Measurements from ENCODE around the gene FABP3. TPM values are rescaled to one million over a fixed set of nuclear protein-coding genes. Genes with fewer than 3 reads are reported as not detected.
"Not testable (repeated sequence)": the region's sequence is repeated elsewhere in the genome, so short reads cannot be mapped to it uniquely, and the experiment has no call there.

FABP3 gene
- total RNA-seq, 1 experiment from 2014 or later: 0.40 TPM

GRCh38 chr1:31389616-31390015, 16.7 kb upstream of the FABP3 start:
- CTCF ChIA-PET: interaction anchor here (1.4 kb wide), 1 partner anchor 159 kb away, joined by 3 read pairs; no protein-coding TSS in a partner anchor
- intact Hi-C loops (cut with micrococcal nuclease): no loop called here
- DNase-seq (no peak), ATAC-seq (no peak)
- Histone ChIP-seq H3K36me3 (ENCODE audit: low read depth, low read length) (no peaks in the 10 kb centered on the region), H3K9me2 (replicated peaks; ENCODE audit: low read length) (no peaks in the 10 kb centered on the region), H2AFZ (ENCODE audit: low read length) (no peak overlapping the region), H3K79me2 (ENCODE audit: low read length) (no peaks in the 10 kb centered on the region), H3K27me3 (ENCODE audit: low read length) (no peaks in the 10 kb centered on the region), H3K4me2 (ENCODE audit: low read length) (peak overlapping the region; percentile 32), H3K4me1 (ENCODE audit: insufficient read depth, low read length) (peaks cover 23% of the 10 kb centered on the region), H3F3A (ENCODE audit: low read length, unreplicated experiment) (no peaks in the 10 kb centered on the region), H4K20me1 (ENCODE audit: low read length) (no peaks in the 10 kb centered on the region), H3K9ac (ENCODE audit: low read length) (no peak overlapping the region), H3K27ac (ENCODE audit: low read length) (peak overlapping the region; percentile 30), H3K4me3 (ENCODE audit: low read length) (no peak overlapping the region), H3K9me3 (ENCODE audit: low read length) (no peaks in the 10 kb centered on the region)
- BruUV-seq (replicated peaks): no TSS peak
- POLR2A ChIA-PET (ENCODE audit: unreplicated experiment): no interaction called here
- TF ChIP-seq EZH2phosphoT487 (IDR thresholded peaks at IDR 0.05; ENCODE audit: borderline replicate concordance, low read length) (no peak), EZH2 (IDR thresholded peaks at IDR 0.05; ENCODE audit: low read length, unreplicated experiment) (no peak), CTCF (conservative IDR thresholded peaks at IDR 0.05; ENCODE audit: low read depth, low read length) (no peak)

- TF ChIP-seq EZH2 (IDR thresholded peaks at IDR 0.05; ENCODE audit: low read length, unreplicated experiment): no peak
- no peak for TF ChIP-seq EZH2phosphoT487 (IDR thresholded peaks at IDR 0.05; ENCODE audit: borderline replicate concordance, low read length)
- TF ChIP-seq CTCF (conservative IDR thresholded peaks at IDR 0.05; ENCODE audit: low read depth, low read length): no peak
- ATAC-seq (no peak), DNase-seq (no peak)
- Histone ChIP-seq H2AFZ (ENCODE audit: low read length) (no peak overlapping the region), H3K9ac (ENCODE audit: low read length) (no peak overlapping the region), H3K4me3 (ENCODE audit: low read length) (no peak overlapping the region), H3K79me2 (ENCODE audit: low read length) (no peaks in the 10 kb centered on the region), H3K9me2 (replicated peaks; ENCODE audit: low read length) (no peaks in the 10 kb centered on the region), H3K4me1 (ENCODE audit: insufficient read depth, low read length) (peaks cover 29% of the 10 kb centered on the region), H3F3A (ENCODE audit: low read length, unreplicated experiment) (no peaks in the 10 kb centered on the region), H3K4me2 (ENCODE audit: low read length) (no peak overlapping the region), H3K27ac (ENCODE audit: low read length) (no peak overlapping the region), H3K36me3 (ENCODE audit: low read depth, low read length) (no peaks in the 10 kb centered on the region), H3K9me3 (ENCODE audit: low read length) (no peaks in the 10 kb centered on the region), H3K27me3 (ENCODE audit: low read length) (no peaks in the 10 kb centered on the region), H4K20me1 (ENCODE audit: low read length) (no peaks in the 10 kb centered on the region)
- POLR2A ChIA-PET (ENCODE audit: unreplicated experiment): no interaction called here
- CTCF ChIA-PET: no interaction called here
- no TSS peak for BruUV-seq (replicated peaks)
- intact Hi-C loops (cut with micrococcal nuclease): no loop called here
These were observed 14.7 kb upstream of the FABP3 start for GRCh38 chr1:31387612-31388011.

- H3K9me2 ChIP-seq (replicated peaks; ENCODE audit: low read length); DNase-seq; H3K27ac ChIP-seq (ENCODE audit: low read length); BruUV-seq (replicated peaks); POLR2A ChIA-PET (ENCODE audit: unreplicated experiment); H3K27me3 ChIP-seq (ENCODE audit: low read length); H3K79me2 ChIP-seq (ENCODE audit: low read length); H3K9ac ChIP-seq (ENCODE audit: low read length); ATAC-seq; H3K4me2 ChIP-seq (ENCODE audit: low read length); H3K36me3 ChIP-seq (ENCODE audit: low read depth, low read length); H3F3A ChIP-seq (ENCODE audit: low read length, unreplicated experiment); intact Hi-C loops (cut with micrococcal nuclease); H3K4me3 ChIP-seq (ENCODE audit: low read length); H4K20me1 ChIP-seq (ENCODE audit: low read length); H2AFZ ChIP-seq (ENCODE audit: low read length); CTCF ChIA-PET; H3K9me3 ChIP-seq (ENCODE audit: low read length): not testable (repeated sequence)
- H3K4me1 ChIP-seq (ENCODE audit: insufficient read depth, low read length): peaks cover 38% of the 10 kb centered on the region
These were observed 13.8 kb upstream of the FABP3 start for GRCh38 chr1:31386576-31387243.

Measured in PC-3 (cell line).